Retina (tissue), 1 donor: ENCODE data around the gene PUSL1.
A peak's percentile ranks its signal among the peaks of the same experiment; 100 is the strongest.

Source experiments
- DNase-seq: peaks from one replicate; pipeline ENCODE4 v3.0.0-alpha.2; 2016

Gene PUSL1

GRCh38 chr1:1326075-1326605, 17.7 kb downstream of the PUSL1 start:
- DNase-seq: no peak

GRCh38 chr1:1327291-1327690, 18.9 kb downstream of the PUSL1 start:
- no peak for DNase-seq

DNA sequence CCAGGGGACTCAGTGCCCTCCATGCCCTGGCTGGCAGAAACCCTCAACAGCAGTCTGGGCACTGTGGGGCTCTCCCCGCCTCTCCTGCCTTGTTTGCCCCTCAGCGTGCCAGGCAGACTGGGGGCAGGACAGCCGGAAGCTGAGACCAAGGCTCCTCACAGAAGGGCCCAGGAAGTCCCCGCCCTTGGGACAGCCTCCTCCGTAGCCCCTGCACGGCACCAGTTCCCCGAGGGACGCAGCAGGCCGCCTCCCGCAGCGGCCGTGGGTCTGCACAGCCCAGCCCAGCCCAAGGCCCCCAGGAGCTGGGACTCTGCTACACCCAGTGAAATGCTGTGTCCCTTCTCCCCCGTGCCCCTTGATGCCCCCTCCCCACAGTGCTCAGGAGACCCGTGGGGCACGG, 19.9 kb downstream of the PUSL1 start:
- DNase-seq: no peak

DNA sequence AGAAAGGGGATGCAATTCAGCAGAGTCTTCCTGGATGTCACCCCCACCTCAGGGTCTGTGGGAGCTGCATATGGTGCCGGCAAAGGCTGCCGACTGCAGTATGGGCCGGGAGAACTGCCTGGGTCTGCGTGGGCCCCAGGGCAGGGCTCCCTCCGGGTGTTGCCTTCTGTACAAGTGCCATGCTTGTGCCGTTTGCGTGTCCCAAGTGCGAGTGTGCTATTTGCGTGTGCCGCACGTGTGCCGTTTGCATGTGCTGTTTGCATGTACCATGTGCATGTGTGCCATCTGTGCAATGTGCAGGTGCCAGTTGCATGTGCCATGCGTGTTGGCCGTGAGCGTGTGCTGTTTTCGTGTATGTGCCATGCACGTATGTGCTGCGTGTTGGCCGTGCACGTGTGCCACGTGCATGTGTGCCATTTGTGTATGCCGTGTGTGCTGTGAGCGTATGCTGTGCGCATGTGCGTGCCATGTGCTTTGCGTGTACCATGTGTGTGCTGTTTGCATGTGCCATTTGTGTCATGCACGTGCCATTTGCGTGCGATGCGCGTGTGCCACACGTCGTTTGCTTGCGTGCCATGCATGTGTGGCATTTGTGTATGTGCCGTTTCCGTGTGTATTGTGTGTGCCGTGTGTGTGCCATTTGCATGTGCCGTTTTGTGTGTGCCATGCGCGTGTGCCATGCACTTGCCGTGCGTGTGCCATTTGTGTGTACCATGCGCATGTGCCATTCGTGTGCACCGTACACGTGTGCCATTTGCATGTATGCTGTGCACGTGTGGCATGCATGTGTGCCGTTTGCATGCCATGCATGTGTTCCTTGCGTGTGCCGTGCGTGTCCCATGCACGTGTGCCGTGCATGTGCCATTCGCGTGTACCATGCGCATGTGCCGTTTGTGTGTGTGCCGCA, 21.2 kb downstream of the PUSL1 start:
- DNase-seq: no peak

DNA sequence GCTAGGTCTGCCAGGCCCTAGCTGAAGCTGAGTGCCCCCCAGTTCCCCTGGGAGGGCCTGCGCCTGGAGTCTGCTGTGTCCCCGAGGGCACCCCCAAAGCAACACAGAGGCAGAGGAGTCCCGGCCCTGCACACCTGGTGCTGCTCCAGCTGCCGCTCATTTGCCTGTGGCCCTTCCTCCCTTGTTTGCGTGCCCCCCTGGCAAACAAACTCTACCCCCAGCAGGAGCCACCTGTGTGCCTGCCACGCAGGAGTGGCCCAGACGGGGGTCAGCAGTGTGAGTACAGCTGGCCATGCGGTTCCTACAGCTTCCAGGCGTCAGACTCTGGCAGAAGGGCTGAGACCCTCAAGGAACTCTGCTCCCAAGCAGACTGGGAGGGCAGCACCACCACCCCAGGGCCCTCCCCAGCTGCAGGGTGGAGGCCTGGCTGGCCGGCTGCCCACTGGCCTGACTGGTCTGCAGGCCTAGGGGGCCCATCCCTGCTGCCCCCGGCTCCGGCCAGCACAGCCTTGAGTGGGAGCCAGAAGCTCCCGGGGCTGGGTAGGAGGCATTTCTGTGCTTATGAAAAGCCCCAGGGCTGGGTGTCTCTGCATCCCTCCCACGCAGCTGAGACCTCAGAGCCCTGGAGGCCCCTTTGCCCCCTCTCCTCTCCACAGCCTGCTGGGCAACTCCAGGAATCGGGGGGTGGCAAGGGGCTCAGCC, 22.1 kb downstream of the PUSL1 start:
- no peak for DNase-seq

GRCh38 chr1:1331068-1331965, 22.9 kb downstream of the PUSL1 start, which contains the start of gene TAS1R3:
Gene TAS1R3, plus strand, starts transcription at chr1:1331280. Its CDS starts 66 bp downstream, at chr1:1331346.
- DNase-seq: peak; percentile 48

DNA sequence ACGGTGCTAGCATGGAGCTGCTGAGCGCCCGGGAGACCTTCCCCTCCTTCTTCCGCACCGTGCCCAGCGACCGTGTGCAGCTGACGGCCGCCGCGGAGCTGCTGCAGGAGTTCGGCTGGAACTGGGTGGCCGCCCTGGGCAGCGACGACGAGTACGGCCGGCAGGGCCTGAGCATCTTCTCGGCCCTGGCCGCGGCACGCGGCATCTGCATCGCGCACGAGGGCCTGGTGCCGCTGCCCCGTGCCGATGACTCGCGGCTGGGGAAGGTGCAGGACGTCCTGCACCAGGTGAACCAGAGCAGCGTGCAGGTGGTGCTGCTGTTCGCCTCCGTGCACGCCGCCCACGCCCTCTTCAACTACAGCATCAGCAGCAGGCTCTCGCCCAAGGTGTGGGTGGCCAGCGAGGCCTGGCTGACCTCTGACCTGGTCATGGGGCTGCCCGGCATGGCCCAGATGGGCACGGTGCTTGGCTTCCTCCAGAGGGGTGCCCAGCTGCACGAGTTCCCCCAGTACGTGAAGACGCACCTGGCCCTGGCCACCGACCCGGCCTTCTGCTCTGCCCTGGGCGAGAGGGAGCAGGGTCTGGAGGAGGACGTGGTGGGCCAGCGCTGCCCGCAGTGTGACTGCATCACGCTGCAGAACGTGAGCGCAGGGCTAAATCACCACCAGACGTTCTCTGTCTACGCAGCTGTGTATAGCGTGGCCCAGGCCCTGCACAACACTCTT, 23.8 kb downstream of the PUSL1 start:
- no peak for DNase-seq

DNA sequence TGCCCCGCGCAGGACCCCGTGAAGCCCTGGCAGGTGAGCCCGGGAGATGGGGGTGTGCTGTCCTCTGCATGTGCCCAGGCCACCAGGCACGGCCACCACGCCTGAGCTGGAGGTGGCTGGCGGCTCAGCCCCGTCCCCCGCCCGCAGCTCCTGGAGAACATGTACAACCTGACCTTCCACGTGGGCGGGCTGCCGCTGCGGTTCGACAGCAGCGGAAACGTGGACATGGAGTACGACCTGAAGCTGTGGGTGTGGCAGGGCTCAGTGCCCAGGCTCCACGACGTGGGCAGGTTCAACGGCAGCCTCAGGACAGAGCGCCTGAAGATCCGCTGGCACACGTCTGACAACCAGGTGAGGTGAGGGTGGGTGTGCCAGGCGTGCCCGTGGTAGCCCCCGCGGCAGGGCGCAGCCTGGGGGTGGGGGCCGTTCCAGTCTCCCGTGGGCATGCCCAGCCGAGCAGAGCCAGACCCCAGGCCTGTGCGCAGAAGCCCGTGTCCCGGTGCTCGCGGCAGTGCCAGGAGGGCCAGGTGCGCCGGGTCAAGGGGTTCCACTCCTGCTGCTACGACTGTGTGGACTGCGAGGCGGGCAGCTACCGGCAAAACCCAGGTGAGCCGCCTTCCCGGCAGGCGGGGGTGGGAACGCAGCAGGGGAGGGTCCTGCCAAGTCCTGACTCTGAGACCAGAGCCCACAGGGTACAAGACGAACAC, 24.5 kb downstream of the PUSL1 start:
- DNase-seq: no peak

DNA sequence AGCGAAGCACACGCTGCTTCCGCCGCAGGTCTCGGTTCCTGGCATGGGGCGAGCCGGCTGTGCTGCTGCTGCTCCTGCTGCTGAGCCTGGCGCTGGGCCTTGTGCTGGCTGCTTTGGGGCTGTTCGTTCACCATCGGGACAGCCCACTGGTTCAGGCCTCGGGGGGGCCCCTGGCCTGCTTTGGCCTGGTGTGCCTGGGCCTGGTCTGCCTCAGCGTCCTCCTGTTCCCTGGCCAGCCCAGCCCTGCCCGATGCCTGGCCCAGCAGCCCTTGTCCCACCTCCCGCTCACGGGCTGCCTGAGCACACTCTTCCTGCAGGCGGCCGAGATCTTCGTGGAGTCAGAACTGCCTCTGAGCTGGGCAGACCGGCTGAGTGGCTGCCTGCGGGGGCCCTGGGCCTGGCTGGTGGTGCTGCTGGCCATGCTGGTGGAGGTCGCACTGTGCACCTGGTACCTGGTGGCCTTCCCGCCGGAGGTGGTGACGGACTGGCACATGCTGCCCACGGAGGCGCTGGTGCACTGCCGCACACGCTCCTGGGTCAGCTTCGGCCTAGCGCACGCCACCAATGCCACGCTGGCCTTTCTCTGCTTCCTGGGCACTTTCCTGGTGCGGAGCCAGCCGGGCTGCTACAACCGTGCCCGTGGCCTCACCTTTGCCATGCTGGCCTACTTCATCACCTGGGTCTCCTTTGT, 25.3 kb downstream of the PUSL1 start:
- DNase-seq: no peak

- DNase-seq: no peak
These were observed 26.4 kb downstream of the PUSL1 start for GRCh38 chr1:1334835-1335234.

DNA sequence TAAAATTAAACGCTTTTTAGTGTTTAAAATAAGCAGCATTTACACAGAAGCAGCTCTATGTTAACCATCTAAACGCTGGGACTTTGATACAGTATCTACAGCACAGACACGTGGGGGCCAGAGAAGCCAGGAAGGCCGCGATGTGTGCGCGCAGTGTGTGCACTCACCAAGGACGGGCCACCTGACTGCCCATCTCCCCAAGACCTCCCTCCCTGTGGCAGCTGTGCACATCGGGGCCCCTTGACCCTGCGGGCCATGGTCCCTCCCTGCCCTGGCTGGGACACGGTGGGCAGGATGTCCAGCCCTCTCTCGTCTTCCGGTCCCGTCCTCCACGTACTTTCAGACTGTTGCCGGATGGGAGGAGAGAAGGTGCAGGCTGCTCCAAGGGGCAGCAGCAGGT, 26.9 kb downstream of the PUSL1 start:
- no peak for DNase-seq

GRCh38 chr1:1335792-1336248, 27.4 kb downstream of the PUSL1 start:
- DNase-seq: no peak

- no peak for DNase-seq
These were observed 28.0 kb downstream of the PUSL1 start for GRCh38 chr1:1336446-1336845.

DNA sequence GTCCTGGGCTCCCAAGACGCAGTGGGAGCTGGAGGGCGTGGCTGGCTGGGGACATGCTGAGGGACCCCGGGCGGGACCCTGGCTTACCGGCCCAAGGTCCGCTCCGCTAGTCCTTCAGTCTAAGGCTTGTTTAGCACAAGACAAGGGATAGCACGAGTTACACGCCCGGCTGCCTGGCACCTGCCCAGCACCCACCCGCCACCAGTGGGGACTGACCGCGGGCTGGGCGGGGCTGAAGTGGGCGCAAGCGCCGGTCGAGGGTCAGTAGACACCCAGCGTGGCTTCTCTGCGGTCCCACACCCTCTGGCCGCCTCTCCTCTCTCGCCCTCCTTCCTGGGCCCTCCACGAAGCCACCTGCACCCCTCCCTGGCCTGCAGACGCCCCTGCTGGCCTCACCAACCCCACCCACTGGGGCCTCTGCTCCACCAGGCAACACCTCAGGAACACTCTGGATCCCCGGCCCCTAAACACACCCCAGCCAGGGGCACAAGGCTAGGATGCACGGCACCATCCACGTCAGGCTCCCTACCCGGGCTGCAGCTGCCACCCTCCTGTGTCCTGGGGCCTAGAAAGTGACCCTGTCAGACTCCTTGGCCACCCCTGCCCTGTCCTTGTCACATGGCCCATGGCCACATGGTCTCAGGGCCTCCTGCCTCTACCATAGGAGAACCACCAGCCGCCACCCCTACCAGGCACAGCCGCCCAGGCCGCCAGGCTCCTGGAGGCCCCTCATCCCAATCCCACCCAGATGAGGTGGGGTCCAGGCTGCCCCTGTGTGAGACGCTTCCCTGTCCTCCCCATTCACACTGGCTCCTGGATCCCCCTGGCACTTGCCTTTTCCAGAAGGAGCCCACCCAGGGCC, 28.8 kb downstream of the PUSL1 start:
- DNase-seq: no peak

DNA sequence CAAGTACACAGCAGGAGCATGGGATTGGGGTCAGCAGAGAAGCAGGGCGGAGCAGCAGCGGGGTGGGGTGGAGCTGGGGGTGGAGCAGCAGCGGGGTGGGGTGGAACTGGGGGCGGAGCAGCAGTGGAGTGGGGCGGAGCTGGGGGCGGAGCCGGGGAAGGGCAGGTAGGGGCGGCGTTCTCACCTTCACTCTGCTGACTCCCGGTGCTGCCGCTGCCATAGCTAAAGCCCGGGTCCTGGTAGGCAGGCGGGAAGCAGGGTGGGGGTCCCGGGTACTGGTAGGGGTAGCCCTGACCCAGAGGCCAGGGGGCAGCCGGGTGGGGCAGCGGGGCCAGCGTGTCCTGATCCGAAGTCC, 29.4 kb downstream of the PUSL1 start:
- DNase-seq: no peak

- no peak for DNase-seq
These were observed 29.9 kb downstream of the PUSL1 start for GRCh38 chr1:1338278-1338677.

DNA sequence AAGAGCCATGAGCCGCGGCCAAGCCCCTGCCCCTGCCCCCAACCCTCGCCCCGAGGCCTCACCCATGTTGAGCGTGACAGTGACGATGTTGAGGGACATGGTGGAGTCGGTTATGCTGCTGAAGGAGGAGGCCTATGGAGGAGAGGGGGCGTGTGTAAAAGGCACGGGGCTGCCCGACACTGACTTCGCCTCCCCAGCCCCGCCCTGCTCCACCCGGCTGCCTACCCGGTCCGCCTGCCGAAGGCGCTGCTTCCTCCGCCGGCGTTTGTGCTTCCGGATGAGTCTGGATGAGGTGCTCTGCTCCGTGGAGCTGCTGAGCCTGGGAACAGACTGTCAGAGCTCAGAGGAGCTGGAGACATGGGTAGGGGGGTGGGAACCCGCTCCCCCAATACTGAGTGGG, 31.8 kb downstream of the PUSL1 start:
- DNase-seq: no peak

GRCh38 chr1:1340791-1341548, 32.6 kb downstream of the PUSL1 start:
- no peak for DNase-seq

- DNase-seq: no peak
These were observed 33.2 kb downstream of the PUSL1 start for GRCh38 chr1:1341549-1342021.
